H9 (cell line): Measurements from ENCODE around the gene TCF7L1. TPM values are rescaled to one million over a fixed set of nuclear protein-coding genes. Genes with fewer than 3 reads are reported as not detected.

Experiments used
- DNase-seq: peaks from one replicate; pipeline ENCODE4 v3.0.0-alpha.2; 2017
- H2AFZ ChIP-seq: one replicate; pipeline ENCODE4 v1.6.1; 2013; ENCODE audit warnings: mild to moderate bottlenecking, low read length, control low read depth, moderate library complexity
- H2AK5ac ChIP-seq: 2 replicates; pipeline ENCODE4 v1.6.1; 2013; ENCODE audit warnings: low read length, control low read depth, mixed read lengths; ENCODE audit not compliant: insufficient read length
- H2BK120ac ChIP-seq: one replicate; pipeline ENCODE4 v1.6.1; 2013; ENCODE audit warnings: low read depth, mild to moderate bottlenecking, low read length, control low read depth, inconsistent platforms; ENCODE audit not compliant: poor library complexity, severe bottlenecking
- H2BK12ac ChIP-seq: 2 replicates; pipeline ENCODE4 v1.6.1; 2013; ENCODE audit warnings: low read length, control low read depth, mixed read lengths, low read depth; ENCODE audit not compliant: insufficient read length
- H2BK15ac ChIP-seq: 2 replicates; pipeline ENCODE4 v1.6.1; 2013; ENCODE audit warnings: low read depth, low read length, control low read depth
- H2BK20ac ChIP-seq: one replicate; pipeline ENCODE4 v1.6.1; 2013; ENCODE audit warnings: low read depth, mild to moderate bottlenecking, low read length, control low read depth, inconsistent platforms; ENCODE audit not compliant: poor library complexity, severe bottlenecking
- H2BK5ac ChIP-seq: 2 replicates; pipeline ENCODE4 v1.6.1; 2013; ENCODE audit warnings: low read length, control low read depth, mixed read lengths; ENCODE audit not compliant: insufficient read length
- H3K14ac ChIP-seq: 2 replicates; pipeline ENCODE4 v1.6.1; 2013; ENCODE audit warnings: low read length, control low read depth; ENCODE audit not compliant: insufficient read depth
- H3K18ac ChIP-seq: 2 replicates; pipeline ENCODE4 v1.6.1; 2013; ENCODE audit warnings: low read depth, mild to moderate bottlenecking, mixed read lengths, low read length, control low read depth; ENCODE audit not compliant: insufficient read length
- H3K23ac ChIP-seq: 2 replicates; pipeline ENCODE4 v1.6.1; 2013; ENCODE audit warnings: low read length, control low read depth, mixed read lengths, low read depth; ENCODE audit not compliant: insufficient read length
- H3K23me2 ChIP-seq: 2 replicates; pipeline ENCODE4 v1.6.1; 2013; ENCODE audit warnings: low read depth, mild to moderate bottlenecking, mixed read lengths, low read length, control low read depth; ENCODE audit not compliant: insufficient read length, poor library complexity, severe bottlenecking
- H3K27ac ChIP-seq: 2 replicates; pipeline ENCODE4 v1.5.1; 2013; ENCODE audit warnings: low read length, control low read depth, mixed read lengths, low read depth; ENCODE audit not compliant: insufficient read length
- H3K27me3 ChIP-seq: 2 replicates; pipeline ENCODE4 v1.6.1; 2013; ENCODE audit warnings: low read length, control low read depth, inconsistent platforms; ENCODE audit not compliant: insufficient read depth
- H3K4ac ChIP-seq: 2 replicates; pipeline ENCODE4 v1.6.1; 2013; ENCODE audit warnings: low read depth, mild to moderate bottlenecking, control low read depth, inconsistent platforms, low read length, moderate library complexity
- H3K4me1 ChIP-seq: 2 replicates; pipeline ENCODE4 v1.6.1; 2013; ENCODE audit warnings: low read length, control low read depth, inconsistent platforms; ENCODE audit not compliant: insufficient read depth
- H3K4me2 ChIP-seq: 2 replicates; pipeline ENCODE4 v1.6.1; 2013; ENCODE audit warnings: low read length, control low read depth, mixed read lengths; ENCODE audit not compliant: insufficient read length, insufficient read depth
- H3K56ac ChIP-seq: 2 replicates; pipeline ENCODE4 v1.6.1; 2013; ENCODE audit warnings: low read depth, mild to moderate bottlenecking, mixed read lengths, low read length, control low read depth; ENCODE audit not compliant: insufficient read length
- H3K79me1 ChIP-seq: 2 replicates; pipeline ENCODE4 v1.6.1; 2013; ENCODE audit warnings: low read depth, mild to moderate bottlenecking, moderate library complexity, low read length, control low read depth, inconsistent platforms; ENCODE audit not compliant: insufficient read depth, poor library complexity, severe bottlenecking
- H3K79me2 ChIP-seq: 2 replicates; pipeline ENCODE4 v1.6.1; 2013; ENCODE audit warnings: low read length, control low read depth, inconsistent platforms; ENCODE audit not compliant: insufficient read depth
- H3K9ac ChIP-seq: 2 replicates; pipeline ENCODE4 v1.6.1; 2013; ENCODE audit warnings: low read length, control low read depth, mixed read lengths; ENCODE audit not compliant: insufficient read length; ENCODE audit errors: extremely low read depth
- H3K9me3 ChIP-seq: one replicate; pipeline ENCODE4 v1.6.1; 2013; ENCODE audit warnings: low read depth, low read length, inconsistent platforms; ENCODE audit not compliant: control insufficient read depth
- H3T11ph ChIP-seq: one replicate; pipeline ENCODE4 v1.6.1; 2013; ENCODE audit warnings: mild to moderate bottlenecking, low read length, control low read depth, inconsistent platforms
- H4K20me1 ChIP-seq: one replicate; pipeline ENCODE4 v1.6.1; 2013; ENCODE audit not compliant: control insufficient read depth, insufficient read length, insufficient read depth
- H4K5ac ChIP-seq: 2 replicates; pipeline ENCODE4 v1.6.1; 2013; ENCODE audit warnings: low read depth, mild to moderate bottlenecking, mixed read lengths, low read length, control low read depth; ENCODE audit not compliant: insufficient read length
- H4K8ac ChIP-seq: replicated peaks from 2 replicates; pipeline ENCODE4 v1.6.1; 2013; ENCODE audit warnings: low read length, control low read depth, mixed read lengths, low read depth; ENCODE audit not compliant: insufficient read length
- H4K91ac ChIP-seq: 2 replicates; pipeline ENCODE4 v1.6.1; 2013; ENCODE audit warnings: low read depth, mild to moderate bottlenecking, moderate library complexity, mixed read lengths, low read length, control low read depth; ENCODE audit not compliant: insufficient read length
- H3K27ac Mint-ChIP-seq, 3 experiments: 2 replicates in 2 of 3; 3 replicates in 1 of 3; pipeline ENCODE4 v1.8.0; 2020 to 2021; ENCODE audit warnings: mixed read lengths in 3 of 3, mild to moderate bottlenecking in 1 of 3, moderate library complexity in 1 of 3
- H3K27me3 Mint-ChIP-seq: 2 replicates; pipeline ENCODE4 v1.8.0; 2021; ENCODE audit warnings: low read depth, mild to moderate bottlenecking, moderate library complexity, mixed read lengths
- H3K36me3 Mint-ChIP-seq, 3 experiments: 2 replicates in 2 of 3; 3 replicates in 1 of 3; pipeline ENCODE4 v1.8.0; 2020 to 2021; ENCODE audit warnings: low read depth in 3 of 3, mixed read lengths in 3 of 3; ENCODE audit not compliant: insufficient read depth in 1 of 3
- H3K4me1 Mint-ChIP-seq, 2 experiments: 2 replicates each; pipeline ENCODE4 v1.8.0; 2020; ENCODE audit warnings: mixed read lengths in 2 of 2
- H3K4me3 Mint-ChIP-seq, 2 experiments: 2 replicates in 1 of 2; 3 replicates in 1 of 2; pipeline ENCODE4 v1.8.0; 2020 to 2021; ENCODE audit warnings: mild to moderate bottlenecking in 2 of 2, mixed read lengths in 2 of 2, moderate library complexity in 1 of 2
- H3K9me3 Mint-ChIP-seq, 2 experiments: 2 replicates in 1 of 2; 3 replicates in 1 of 2; pipeline ENCODE4 v1.8.0; 2020; ENCODE audit warnings: mild to moderate bottlenecking in 2 of 2, mixed read lengths in 2 of 2, moderate library complexity in 1 of 2
- WGBS: extraction: QIAGEN DNeasy Blood & Tissue Kit; methylation state at CpG from one replicate; pipeline ENCODE4 v1.1.7; 2013; ENCODE audit warnings: missing lambda C conversion rate, low lambda C conversion rate, mixed read lengths; ENCODE audit not compliant: insufficient read length; ENCODE audit errors: extremely low coverage; 5-methylcytosine and 5-hydroxymethylcytosine counted together
- total RNA-seq: library from RNA; stranded (reverse); gene quantifications from 2 replicates; pipeline ENCODE4 v1.2.1, GENCODE V29; 2021
- TF ChIP-seq, protein P1 (sequence below): fragments of 200-600 bp; sonication (generic); conservative IDR thresholded peaks from 3 replicates; pipeline ENCODE4 v1.8.0; 2021; ENCODE audit warnings: antibody characterized with exemption, mild to moderate bottlenecking

Gene TCF7L1
- total RNA-seq, 1 experiment from 2014 or later: 112 TPM

DNA sequence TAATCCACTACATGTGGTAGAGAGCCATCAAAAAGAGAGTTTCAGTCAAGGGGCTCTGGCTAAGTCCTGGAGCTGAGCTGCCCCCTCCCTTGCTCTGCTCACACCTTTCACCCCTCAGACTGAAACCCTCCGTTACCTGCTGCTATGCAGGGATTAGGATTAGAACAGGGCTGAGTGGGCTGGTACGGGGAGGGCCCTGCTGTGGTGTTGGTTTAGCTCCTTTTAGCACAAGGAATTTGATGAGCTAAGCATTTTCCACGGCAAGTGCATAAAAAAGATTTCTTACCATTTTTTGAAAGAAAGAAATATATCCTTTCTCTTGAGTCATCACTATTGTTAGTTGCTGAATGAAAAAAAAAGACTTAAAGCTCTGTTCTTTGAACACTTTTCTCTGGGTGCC lies 46.3 kb downstream of the TCF7L1 start:
- Histone ChIP-seq H3K14ac (no peak overlapping the region), H4K8ac (no peak overlapping the region), H3K4me1 (peaks cover 32% of the 10 kb centered on the region; the same call in 1 of the 2 replicates), H2BK5ac (no peak overlapping the region), H3K18ac (no peak overlapping the region), H2AK5ac (no peak overlapping the region), H3K79me1 (peaks cover 5% of the 10 kb centered on the region), H3K4me2 (no peak overlapping the region), H3K27me3 (no peaks in the 10 kb centered on the region), H3T11ph (no peak overlapping the region), H4K5ac (no peak overlapping the region), H4K91ac (no peak overlapping the region), H2BK20ac (no peak overlapping the region), H3K56ac (no peak overlapping the region), H2BK12ac (no peak overlapping the region), H3K27ac (no peak overlapping the region), H3K4ac (no peak overlapping the region), H3K23ac (no peak overlapping the region), H2BK120ac (no peak overlapping the region), H2BK15ac (no peak overlapping the region), H2AFZ (no peak overlapping the region), H3K9me3 (no peaks in the 10 kb centered on the region), H3K23me2 (no peaks in the 10 kb centered on the region), H3K79me2 (peaks cover 25% of the 10 kb centered on the region; the same call in 1 of the 2 replicates), H4K20me1 (no peaks in the 10 kb centered on the region), H3K9ac (no peak overlapping the region)
- Mint-ChIP-seq H3K27me3 (no peaks in the 10 kb centered on the region), H3K36me3 (peaks cover 15 to 26% (median 22%) of the 10 kb centered on the region in 3 experiments; a peak in 6 of 7 replicates), H3K4me1 (peaks cover 82 to 87% of the 10 kb centered on the region in 2 experiments), H3K9me3 (no peaks in the 10 kb centered on the region; a peak in 1 of 5 replicates), H3K27ac (peak overlapping the region in 2 of 3 experiments; percentile 97; a peak in 5 of 7 replicates), H3K4me3 (peak overlapping the region in 1 of 2 experiments; percentile 71; a peak in 3 of 5 replicates)
- no CpG with 5 or more reads among the region's 3 CpGs for WGBS
- TF ChIP-seq, protein P1, sequence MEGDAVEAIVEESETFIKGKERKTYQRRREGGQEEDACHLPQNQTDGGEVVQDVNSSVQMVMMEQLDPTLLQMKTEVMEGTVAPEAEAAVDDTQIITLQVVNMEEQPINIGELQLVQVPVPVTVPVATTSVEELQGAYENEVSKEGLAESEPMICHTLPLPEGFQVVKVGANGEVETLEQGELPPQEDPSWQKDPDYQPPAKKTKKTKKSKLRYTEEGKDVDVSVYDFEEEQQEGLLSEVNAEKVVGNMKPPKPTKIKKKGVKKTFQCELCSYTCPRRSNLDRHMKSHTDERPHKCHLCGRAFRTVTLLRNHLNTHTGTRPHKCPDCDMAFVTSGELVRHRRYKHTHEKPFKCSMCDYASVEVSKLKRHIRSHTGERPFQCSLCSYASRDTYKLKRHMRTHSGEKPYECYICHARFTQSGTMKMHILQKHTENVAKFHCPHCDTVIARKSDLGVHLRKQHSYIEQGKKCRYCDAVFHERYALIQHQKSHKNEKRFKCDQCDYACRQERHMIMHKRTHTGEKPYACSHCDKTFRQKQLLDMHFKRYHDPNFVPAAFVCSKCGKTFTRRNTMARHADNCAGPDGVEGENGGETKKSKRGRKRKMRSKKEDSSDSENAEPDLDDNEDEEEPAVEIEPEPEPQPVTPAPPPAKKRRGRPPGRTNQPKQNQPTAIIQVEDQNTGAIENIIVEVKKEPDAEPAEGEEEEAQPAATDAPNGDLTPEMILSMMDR: no peak
- DNase-seq: no peak
